SU-DHL-6 (cell line): Measurements from ENCODE around the gene MRPS24.

ENCODE experiments used
- EZH2phosphoT487 ChIP-seq: fragments of 200-600 bp; sonication (generic), shearing (Covaris generic); conservative IDR thresholded peaks from 2 replicates; pipeline ENCODE4 v1.6.1; 2018; ENCODE audit warnings: mild to moderate bottlenecking, antibody characterized with exemption, low read length, moderate library complexity, mixed read lengths
- TF ChIP-seq, protein P1 (sequence below): fragments of 200-600 bp; sonication (generic); IDR thresholded peaks from one replicate; pipeline ENCODE4 v1.5.1; 2017; ENCODE audit warnings: antibody characterized with exemption, mild to moderate bottlenecking, low read length, moderate library complexity; ENCODE audit not compliant: insufficient read depth, poor library complexity, severe bottlenecking

DNA sequence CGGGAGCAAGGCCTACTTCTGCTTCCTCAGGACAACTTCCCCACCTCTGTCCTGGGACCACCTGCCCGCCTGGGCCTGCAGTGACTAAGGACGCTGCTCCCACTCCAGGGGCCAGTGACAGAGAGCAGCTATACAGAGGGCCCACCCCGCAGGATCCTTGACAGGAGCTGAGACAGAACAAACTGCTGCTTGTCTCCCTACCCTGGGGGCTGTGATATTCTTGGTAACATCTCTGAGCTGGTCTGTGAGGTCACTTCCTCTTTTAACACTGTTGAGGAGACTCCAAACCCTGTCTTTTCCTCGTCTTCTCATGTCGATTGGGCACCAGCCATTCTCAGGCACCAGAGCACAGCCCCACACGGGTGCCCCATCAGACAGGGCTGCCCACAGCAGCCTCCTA is 6.9 kb upstream of the MRPS24 start:
- TF ChIP-seq, protein P1, sequence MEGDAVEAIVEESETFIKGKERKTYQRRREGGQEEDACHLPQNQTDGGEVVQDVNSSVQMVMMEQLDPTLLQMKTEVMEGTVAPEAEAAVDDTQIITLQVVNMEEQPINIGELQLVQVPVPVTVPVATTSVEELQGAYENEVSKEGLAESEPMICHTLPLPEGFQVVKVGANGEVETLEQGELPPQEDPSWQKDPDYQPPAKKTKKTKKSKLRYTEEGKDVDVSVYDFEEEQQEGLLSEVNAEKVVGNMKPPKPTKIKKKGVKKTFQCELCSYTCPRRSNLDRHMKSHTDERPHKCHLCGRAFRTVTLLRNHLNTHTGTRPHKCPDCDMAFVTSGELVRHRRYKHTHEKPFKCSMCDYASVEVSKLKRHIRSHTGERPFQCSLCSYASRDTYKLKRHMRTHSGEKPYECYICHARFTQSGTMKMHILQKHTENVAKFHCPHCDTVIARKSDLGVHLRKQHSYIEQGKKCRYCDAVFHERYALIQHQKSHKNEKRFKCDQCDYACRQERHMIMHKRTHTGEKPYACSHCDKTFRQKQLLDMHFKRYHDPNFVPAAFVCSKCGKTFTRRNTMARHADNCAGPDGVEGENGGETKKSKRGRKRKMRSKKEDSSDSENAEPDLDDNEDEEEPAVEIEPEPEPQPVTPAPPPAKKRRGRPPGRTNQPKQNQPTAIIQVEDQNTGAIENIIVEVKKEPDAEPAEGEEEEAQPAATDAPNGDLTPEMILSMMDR, result no peak
- no peak for TF ChIP-seq EZH2phosphoT487
